ENCODE results near the gene AVPI1.
A peak's percentile ranks its signal among the peaks of the same experiment; 100 is the strongest.

DNA sequence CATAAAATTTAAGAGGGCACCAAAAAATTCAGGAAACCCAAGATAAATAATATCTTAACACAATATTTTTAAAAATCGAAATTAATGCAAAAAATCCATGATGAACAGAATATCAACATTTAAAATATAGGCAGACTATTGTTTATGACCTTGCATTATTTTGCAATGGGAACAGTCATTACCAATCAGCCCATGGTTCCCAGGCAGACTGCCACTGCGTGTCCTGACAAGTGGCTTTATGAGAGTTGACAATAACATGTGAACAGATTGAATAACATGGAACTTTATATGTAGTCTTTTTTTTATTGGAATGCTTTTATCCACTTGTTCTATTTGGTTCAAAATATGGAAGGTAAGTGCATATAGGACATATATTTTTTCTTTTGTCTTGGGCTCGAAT lies 3.1 kb upstream of the AVPI1 start:
- TF ChIP-seq WT1 (tag by site-specific recombination; IDR thresholded peaks at IDR 0.05) (no peak), ZBTB44 (tag by site-specific recombination; IDR thresholded peaks at IDR 0.05) (no peak), ZNF398 (tag by site-specific recombination; IDR thresholded peaks at IDR 0.05) (no peak), ZNF16 (tag by site-specific recombination; IDR thresholded peaks at IDR 0.05; ENCODE audit: low read depth) (no peak), ZBTB1 (tag by site-specific recombination; IDR thresholded peaks at IDR 0.05) (no peak), ZBTB8A (tag by site-specific recombination; IDR thresholded peaks at IDR 0.05) (0 out of 2 replicates have a peak, but pooled peaks have one; percentile 19), ZNF184 (tag by site-specific recombination; IDR thresholded peaks at IDR 0.05) (no peak), ZFP41 (tag by site-specific recombination; IDR thresholded peaks at IDR 0.05; ENCODE audit: borderline replicate concordance) (no peak), MYNN (tag by site-specific recombination; IDR thresholded peaks at IDR 0.05; ENCODE audit: borderline replicate concordance) (no peak)
- TF ChIP-seq, protein P1, sequence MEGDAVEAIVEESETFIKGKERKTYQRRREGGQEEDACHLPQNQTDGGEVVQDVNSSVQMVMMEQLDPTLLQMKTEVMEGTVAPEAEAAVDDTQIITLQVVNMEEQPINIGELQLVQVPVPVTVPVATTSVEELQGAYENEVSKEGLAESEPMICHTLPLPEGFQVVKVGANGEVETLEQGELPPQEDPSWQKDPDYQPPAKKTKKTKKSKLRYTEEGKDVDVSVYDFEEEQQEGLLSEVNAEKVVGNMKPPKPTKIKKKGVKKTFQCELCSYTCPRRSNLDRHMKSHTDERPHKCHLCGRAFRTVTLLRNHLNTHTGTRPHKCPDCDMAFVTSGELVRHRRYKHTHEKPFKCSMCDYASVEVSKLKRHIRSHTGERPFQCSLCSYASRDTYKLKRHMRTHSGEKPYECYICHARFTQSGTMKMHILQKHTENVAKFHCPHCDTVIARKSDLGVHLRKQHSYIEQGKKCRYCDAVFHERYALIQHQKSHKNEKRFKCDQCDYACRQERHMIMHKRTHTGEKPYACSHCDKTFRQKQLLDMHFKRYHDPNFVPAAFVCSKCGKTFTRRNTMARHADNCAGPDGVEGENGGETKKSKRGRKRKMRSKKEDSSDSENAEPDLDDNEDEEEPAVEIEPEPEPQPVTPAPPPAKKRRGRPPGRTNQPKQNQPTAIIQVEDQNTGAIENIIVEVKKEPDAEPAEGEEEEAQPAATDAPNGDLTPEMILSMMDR (tag by site-specific recombination; IDR thresholded peaks at IDR 0.05), result no peak

All from HEK293 (cell line).